T-helper 2 cell treated with Interferon-gamma antibody and Interleukin-4, amounts not matched to agents 100 ng/mL and 5 ng/mL, for 36 hours (primary cell): ENCODE results near the gene FBXW12. TPM values are rescaled to one million over a fixed set of nuclear protein-coding genes. Genes with fewer than 3 reads are reported as not detected.

Source experiments
- intact Hi-C: fragments of 100-400 bp; cut with micrococcal nuclease; formaldehyde crosslinking; loops from one replicate; pipeline ENCODE4 v1.15.1; 2023
- total RNA-seq: library from RNA; stranded (reverse); gene quantifications from 2 replicates; pipeline ENCODE4 v1.2.3, GENCODE V29; 2022

FBXW12 gene
- total RNA-seq, 1 donor from 2014 or later = not detected

- intact Hi-C loops = no loop called here
These were observed 61.6 kb downstream of the FBXW12 start for GRCh38 chr3:48433472-48434118.

DNA sequence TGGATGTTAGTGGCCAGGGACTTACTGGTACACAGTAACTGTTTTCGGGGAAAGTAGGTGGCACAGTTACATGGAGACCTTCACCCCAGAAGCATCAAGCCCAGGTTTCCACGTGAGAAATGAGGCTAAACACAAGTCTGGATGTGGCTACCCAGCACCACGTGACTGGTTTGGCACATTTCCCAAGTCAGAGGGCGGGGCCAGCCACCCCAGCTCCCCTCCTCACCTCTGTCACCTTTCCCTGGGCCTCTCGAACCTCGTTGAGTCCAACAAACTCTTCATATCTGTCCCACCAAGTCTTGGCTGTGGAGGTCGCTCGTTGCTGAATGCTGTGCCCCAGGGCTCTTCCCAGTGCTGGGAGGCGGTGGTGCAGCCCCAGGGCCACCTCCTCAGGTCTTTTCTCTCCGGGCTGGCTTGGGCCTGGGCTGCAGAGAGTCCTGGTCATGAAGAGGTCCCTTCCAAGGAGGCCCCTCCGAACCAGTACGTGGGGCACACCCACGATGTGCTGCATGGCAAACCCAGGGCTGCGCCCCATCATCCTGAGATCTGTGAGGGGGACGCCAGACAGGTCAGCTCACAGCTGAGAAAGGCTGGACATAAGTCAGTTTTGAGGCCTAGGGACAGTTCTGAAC lies 62.7 kb downstream of the FBXW12 start:
- intact Hi-C loops = no loop called here

- intact Hi-C loops = no loop called here
These were observed 63.2 kb downstream of the FBXW12 start for GRCh38 chr3:48435223-48435595.

DNA sequence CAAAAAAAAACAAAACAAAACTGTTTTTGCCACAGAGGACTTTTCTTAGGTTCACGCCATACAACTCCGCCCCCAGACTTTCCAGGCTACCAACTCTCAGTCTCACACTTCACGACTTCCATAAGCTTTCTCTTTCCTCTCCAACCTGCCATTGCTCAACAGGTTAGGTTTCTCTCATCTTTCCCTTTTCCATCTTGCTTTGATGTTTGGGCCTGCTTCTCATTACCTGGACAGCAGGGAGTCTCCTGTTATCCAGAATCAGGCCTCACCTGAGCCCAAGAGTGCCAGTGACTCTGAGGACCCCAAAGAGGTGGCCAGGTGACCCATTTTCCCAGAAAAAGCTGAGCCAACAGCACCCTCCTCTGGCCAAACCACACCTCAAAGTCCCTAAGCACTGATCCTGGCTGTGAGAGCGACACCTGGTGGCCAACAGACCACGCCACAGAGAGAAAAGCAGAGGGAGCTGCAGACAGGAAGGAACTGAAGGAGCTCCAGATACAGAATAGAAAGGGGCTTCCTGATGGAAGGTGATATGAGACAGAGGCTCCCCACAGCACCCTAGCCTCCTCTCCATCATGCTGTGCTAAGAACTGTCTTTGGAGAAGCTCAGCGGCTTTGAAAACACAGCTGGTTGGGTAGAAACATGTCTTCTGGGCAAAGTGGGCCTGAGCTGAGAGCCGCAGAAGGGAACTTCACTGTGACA lies 63.9 kb downstream of the FBXW12 start:
- intact Hi-C loops = loop anchor here (1.0 kb wide), 5 partner anchors 10 to 204 kb away; partner anchors contain the start of gene ATRIP

DNA sequence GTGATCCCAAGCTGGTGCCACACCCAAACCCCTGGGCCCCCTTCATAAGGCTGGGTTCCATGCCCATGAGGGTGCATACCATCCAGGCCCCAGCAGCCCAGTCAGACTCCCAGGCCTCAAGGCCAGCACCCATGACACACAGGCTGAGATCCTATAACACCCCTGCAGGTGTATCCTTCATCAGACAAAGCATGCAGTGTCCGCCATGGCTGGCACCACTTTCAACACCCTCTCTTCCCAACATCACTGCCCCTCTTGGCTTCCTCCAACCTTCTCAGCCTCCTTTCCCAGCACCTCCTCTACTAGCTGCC lies 64.4 kb downstream of the FBXW12 start:
- intact Hi-C loops = loop anchor here (1.0 kb wide), 5 partner anchors 10 to 204 kb away; partner anchors contain the start of gene ATRIP

GRCh38 chr3:48436855-48437254 lies 64.8 kb downstream of the FBXW12 start:
- intact Hi-C loops = loop anchor here (1.0 kb wide), 5 partner anchors 9 to 205 kb away; partner anchors contain the start of gene ATRIP

DNA sequence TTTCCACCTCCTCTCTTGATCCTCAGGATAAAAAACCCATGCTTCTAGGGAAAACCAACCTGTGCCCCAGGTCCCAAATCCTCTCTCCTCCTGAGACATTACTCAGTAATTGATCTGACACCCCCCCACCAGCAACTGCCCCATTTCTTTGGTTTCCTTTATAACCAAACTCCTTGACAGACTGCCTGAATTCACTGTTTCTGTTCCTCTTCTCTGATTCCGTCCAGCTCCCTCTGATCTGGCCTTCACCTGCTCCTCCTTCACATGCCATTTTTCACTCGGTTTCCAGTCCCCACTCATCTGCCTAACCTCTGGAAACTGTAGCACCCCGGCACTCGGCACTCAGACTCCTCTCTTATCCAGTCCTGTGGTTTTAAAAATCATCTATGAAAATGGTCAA lies 65.8 kb downstream of the FBXW12 start:
- intact Hi-C loops = no loop called here

DNA sequence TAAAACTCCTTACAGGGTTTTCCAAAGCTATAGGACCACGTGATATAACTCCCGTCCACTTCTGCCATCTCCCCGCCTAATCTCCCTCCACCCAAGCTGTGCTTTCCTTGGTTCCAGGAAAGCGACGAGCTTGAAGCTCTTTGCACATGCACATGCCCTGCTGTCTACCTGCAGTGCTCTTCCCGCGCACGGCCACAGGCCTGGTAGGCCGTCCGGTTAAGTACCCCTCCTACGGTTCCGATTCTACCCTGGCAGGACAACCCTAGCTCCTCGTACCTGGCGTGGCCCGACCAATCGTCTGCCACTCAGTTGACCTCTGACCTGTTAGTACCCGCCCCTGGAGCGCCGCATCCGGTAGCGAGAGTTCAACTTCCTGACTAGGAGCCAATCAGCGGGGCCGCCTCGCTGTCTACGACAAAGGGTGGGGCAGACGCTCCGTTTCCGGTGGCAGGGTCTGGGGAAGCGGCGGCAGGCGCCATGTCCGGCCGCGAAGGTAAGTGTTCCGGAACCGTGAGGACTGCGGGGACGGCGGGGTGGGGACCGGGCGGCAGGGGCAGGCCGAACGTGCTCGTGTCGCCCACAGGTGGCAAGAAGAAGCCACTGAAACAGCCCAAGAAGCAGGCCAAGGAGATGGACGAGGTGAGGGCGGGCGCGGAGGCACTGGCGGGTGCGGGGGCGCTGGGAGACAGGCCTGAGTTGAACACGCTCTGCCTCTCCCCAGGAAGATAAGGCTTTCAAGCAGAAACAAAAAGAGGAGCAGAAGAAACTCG lies 68.0 kb downstream of the FBXW12 start, which contains the start of the genes CCDC51 and TMA7:
Gene CCDC51 (minus strand): TSS at position 300 of the 770 bp plus-strand sequence. CDS start 4,991 bp downstream, outside the sequence.
Gene TMA7 (plus strand): TSS at position 438 of the 770 bp plus-strand sequence. CDS start 40 bp downstream, at position 478.
- intact Hi-C loops = loop anchor here (1.0 to 2.0 kb wide), 3 partner anchors 33 to 116 kb away; partner anchors contain the start of genes PFKFB4 and SHISA5

DNA sequence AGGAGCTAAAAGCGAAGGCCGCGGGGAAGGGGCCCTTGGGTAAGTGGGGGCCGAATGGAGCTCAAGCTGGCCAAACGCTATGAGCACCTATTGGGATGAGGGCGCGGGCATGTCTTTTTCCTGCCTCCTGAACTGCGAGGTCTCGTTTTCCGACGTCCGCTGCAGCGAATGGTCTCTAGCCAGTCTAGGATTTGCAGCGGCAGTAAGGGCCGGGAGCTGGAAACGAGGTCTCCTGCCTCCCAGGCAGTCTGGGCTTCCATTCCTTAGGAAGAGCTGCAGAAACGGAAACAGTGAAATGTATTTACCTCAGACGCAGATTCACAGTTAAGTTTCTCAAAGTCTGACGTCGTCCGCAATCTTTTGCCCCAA lies 68.6 kb downstream of the FBXW12 start:
- intact Hi-C loops = loop anchor here (1.0 to 2.0 kb wide), 3 partner anchors 32 to 116 kb away; partner anchors contain the start of genes PFKFB4 and SHISA5

- intact Hi-C loops = loop anchor here (2.0 kb wide), 2 partner anchors 31 to 63 kb away; partner anchors contain the start of gene SHISA5
These were observed 69.9 kb downstream of the FBXW12 start for GRCh38 chr3:48441940-48442339.

Other genes starting within 250 kb of the FBXW12 start
- 30.7 and 30.8 TPM in 2 replicates for gene CDC25A, start 183.8 kb upstream of the FBXW12 start, total RNA-seq
- not detected in 2 replicates for gene CAMP, start 148.7 kb upstream of the FBXW12 start, total RNA-seq
- 29.3 and 29.6 TPM in 2 replicates for gene ZNF589, start 131.1 kb upstream of the FBXW12 start, total RNA-seq
- 31.7 and 34.5 TPM in 2 replicates for gene NME6, start 70.9 kb upstream of the FBXW12 start, total RNA-seq
- not detected in 2 replicates for gene SPINK8, start 38.6 kb upstream of the FBXW12 start, total RNA-seq
- gene PLXNB1, start 57.9 kb downstream of the FBXW12 start, total RNA-seq = 1.6 and 1.9 TPM in 2 replicates
- 14.2 and 16.4 TPM in 2 replicates for gene CCDC51, start 67.9 kb downstream of the FBXW12 start, total RNA-seq
- 289 and 303 TPM in 2 replicates for gene TMA7, start 68.0 kb downstream of the FBXW12 start, total RNA-seq
- 17.2 and 17.4 TPM in 2 replicates for gene ATRIP, start 74.5 kb downstream of the FBXW12 start, total RNA-seq
- gene SHISA5, start 132.0 kb downstream of the FBXW12 start, total RNA-seq = 140 and 142 TPM in 2 replicates
- gene PFKFB4, start 184.6 kb downstream of the FBXW12 start, total RNA-seq = 7.7 and 8.3 TPM in 2 replicates
- gene UCN2, start 191.6 kb downstream of the FBXW12 start, total RNA-seq = not detected in 2 replicates
- 1.1 and 1.5 TPM in 2 replicates for gene COL7A1, start 223.1 kb downstream of the FBXW12 start, total RNA-seq
- 180 and 183 TPM in 2 replicates for gene UQCRC1, start 237.4 kb downstream of the FBXW12 start, total RNA-seq
- 0.77 and 1.4 TPM in 2 replicates for gene TMEM89, start 249.6 kb downstream of the FBXW12 start, total RNA-seq